Naive thymus-derived CD8-positive, alpha-beta T cell (primary cell): ENCODE results near the gene ING5. TPM values are rescaled to one million over a fixed set of nuclear protein-coding genes. Genes with fewer than 3 reads are reported as not detected.

Experiments used
- ATAC-seq, 2 donors: fragments of 150-1000 bp; cut with Tn5 transposase in 1 of 2; sonication (Bioruptor Pico), chemical (Tn5 transposase) in 1 of 2; 1 replicate in 1 of 2; 2 replicates in 1 of 2; pipeline ENCODE4 v1.10.0; 2021; ENCODE audit warnings: mild to moderate bottlenecking in 2 of 2, moderate library complexity in 2 of 2
- POLR2A ChIA-PET: fragments of 350-600 bp; sonication (Branson Sonifier 250); formaldehyde crosslinking; loops from one replicate; lab custom pipeline; 2021; ENCODE audit warnings: antibody characterized with exemption; lab: Charles Lee
- DNase-seq, 10 donors: peaks; one replicate each; pipeline versions ENCODE4 v3.0.0 to v3.0.0-alpha.2; 2020 to 2022
- H3K27ac Mint-ChIP-seq, 10 donors: one replicate each; pipeline ENCODE4 v1.8.0; 2020 to 2022; ENCODE audit warnings: mild to moderate bottlenecking in 10 of 10, mixed read lengths in 10 of 10, moderate library complexity in 4 of 10, inconsistent platforms in 1 of 10
- H3K27me3 Mint-ChIP-seq, 5 donors: one replicate each; pipeline ENCODE4 v1.8.0; 2021 to 2022; ENCODE audit warnings: mixed read lengths in 5 of 5
- H3K36me3 Mint-ChIP-seq, 3 donors: one replicate each; pipeline ENCODE4 v1.8.0; 2020 to 2022; ENCODE audit warnings: mixed read lengths in 3 of 3, mild to moderate bottlenecking in 2 of 3, inconsistent platforms in 1 of 3
- H3K4me1 Mint-ChIP-seq, 4 donors: one replicate each; pipeline ENCODE4 v1.8.0; 2021 to 2022; ENCODE audit warnings: mixed read lengths in 4 of 4
- H3K4me3 Mint-ChIP-seq, 10 donors: one replicate each; pipeline ENCODE4 v1.8.0; 2020 to 2022; ENCODE audit warnings: mild to moderate bottlenecking in 10 of 10, mixed read lengths in 10 of 10, moderate library complexity in 6 of 10, inconsistent platforms in 1 of 10
- H3K9me3 Mint-ChIP-seq, 9 donors: one replicate each; pipeline ENCODE4 v1.8.0; 2020 to 2022; ENCODE audit warnings: mixed read lengths in 9 of 9, mild to moderate bottlenecking in 3 of 9, inconsistent platforms in 1 of 9, moderate library complexity in 1 of 9
- polyA plus RNA-seq, 3 donors: library from polyadenylated mRNA; unstranded; fragments of 300-500 nt; fragmentation: Illumina TruSeq; gene quantifications; one replicate each; pipeline ENCODE4 v1.2.3, GENCODE V29; 2021
- total RNA-seq, 8 experiments: library from RNA in 2 of 8; stranded (reverse) in 2 of 8; gene quantifications; one replicate each; pipeline ENCODE4 v1.2.3 and lab custom pipeline; 2021 to 2026

The ING5 gene
- total and polyA plus RNA-seq, 5 experiments from 2014 or later, result 16.4 to 80.8 (median 23.5) TPM

DNA sequence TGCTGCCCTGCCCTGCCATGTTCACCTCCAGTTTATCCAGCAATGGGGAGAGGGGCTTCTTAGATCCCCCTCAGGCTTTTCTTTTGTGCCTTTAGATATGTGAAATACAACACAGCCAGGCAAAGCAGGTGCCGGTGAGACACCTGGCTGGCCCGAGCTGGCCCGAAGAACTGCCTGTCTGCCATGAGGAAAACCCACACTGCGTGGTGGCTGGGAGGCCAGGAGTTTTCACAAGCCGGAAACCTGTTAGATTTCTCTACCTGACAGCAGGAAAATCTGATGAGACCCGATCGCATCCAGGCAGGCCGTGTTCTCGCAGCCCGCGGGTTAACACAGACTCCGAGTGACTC, 69.1 kb downstream of the ING5 start:
- Mint-ChIP-seq H3K9me3 (no peaks in the 10 kb centered on the region), H3K27me3 (peaks cover 0 to 3% (median 0%) of the 10 kb centered on the region in 5 donors), H3K27ac (peak overlapping the region in 1 of 10 donors; percentile 8), H3K4me3 (peak overlapping the region in 1 of 10 donors; percentile 65), H3K4me1 (peaks cover 7 to 20% (median 15%) of the 10 kb centered on the region in 4 donors), H3K36me3 (no peaks in the 10 kb centered on the region)
- POLR2A ChIA-PET, result no interaction called here
- DNase-seq, result no peak
- no peak for ATAC-seq

- peak overlapping the region in 9 of 10 donors; percentile 26 to 89 (median 76) for H3K27ac Mint-ChIP-seq
- H3K36me3 Mint-ChIP-seq, result no peaks in the 10 kb centered on the region
- H3K4me3 Mint-ChIP-seq, result peak overlapping the region; percentile 35 to 82 (median 61)
- ATAC-seq, result no peak
- DNase-seq, result no peak
- POLR2A ChIA-PET, result no interaction called here
- H3K9me3 Mint-ChIP-seq, result no peaks in the 10 kb centered on the region
- peaks cover 0 to 3% (median 0%) of the 10 kb centered on the region in 5 donors for H3K27me3 Mint-ChIP-seq
- H3K4me1 Mint-ChIP-seq, result peaks cover 7 to 20% (median 15%) of the 10 kb centered on the region in 4 donors
Measured at GRCh38 chr2:241771286-241772062, 69.6 kb downstream of the ING5 start.

DNA sequence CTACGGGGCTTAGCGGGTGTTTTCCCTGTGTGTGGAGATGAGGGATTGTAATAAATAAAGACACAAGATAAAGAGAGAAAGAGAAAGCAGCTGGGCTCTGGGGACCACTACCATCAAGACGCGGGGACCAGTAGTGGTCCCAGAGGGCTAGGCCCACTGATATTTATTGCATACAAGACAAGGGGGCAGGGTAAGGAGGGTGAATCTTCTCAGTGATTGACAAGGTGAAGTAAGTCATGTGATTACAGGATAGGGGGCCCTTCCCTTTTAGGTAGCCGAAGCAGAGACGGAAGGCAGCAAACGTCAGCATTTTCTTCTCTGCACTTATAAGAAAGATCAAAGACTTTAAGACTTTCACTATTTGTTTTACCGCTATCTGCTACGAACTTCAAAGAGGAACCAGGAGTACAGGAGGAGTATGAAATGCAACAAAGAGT, 70.2 kb downstream of the ING5 start:
- Mint-ChIP-seq H3K27ac (peak overlapping the region; percentile 12 to 89 (median 76)), H3K9me3 (no peaks in the 10 kb centered on the region), H3K36me3 (no peaks in the 10 kb centered on the region), H3K4me1 (peaks cover 7 to 20% (median 15%) of the 10 kb centered on the region in 4 donors), H3K4me3 (peak overlapping the region; percentile 35 to 82 (median 61)), H3K27me3 (peaks cover 0 to 3% (median 0%) of the 10 kb centered on the region in 5 donors)
- POLR2A ChIA-PET, result interaction anchor here (1.4 kb wide), 1 partner anchor 96 kb away, joined by 4 read pairs; no protein-coding TSS in a partner anchor
- ATAC-seq (peak in 1 of 2 donors; percentile 45), DNase-seq (peak in 5 of 10 donors; percentile 27 to 53 (median 42))

GRCh38 chr2:241773511-241774418, 71.9 kb downstream of the ING5 start:
- H3K36me3 Mint-ChIP-seq, result no peaks in the 10 kb centered on the region
- H3K4me3 Mint-ChIP-seq, result no peak overlapping the region
- peaks cover 0 to 6% (median 0%) of the 10 kb centered on the region in 5 donors for H3K27me3 Mint-ChIP-seq
- peak overlapping the region in 1 of 10 donors; percentile 71 for H3K27ac Mint-ChIP-seq
- peaks cover 7 to 20% (median 15%) of the 10 kb centered on the region in 4 donors for H3K4me1 Mint-ChIP-seq
- POLR2A ChIA-PET, result interaction anchor here (1.4 kb wide), 1 partner anchor 94 kb away, joined by 4 read pairs; no protein-coding TSS in a partner anchor
- no peaks in the 10 kb centered on the region for H3K9me3 Mint-ChIP-seq
- DNase-seq, result peak in 1 of 10 donors; percentile 64
- no peak for ATAC-seq

DNA sequence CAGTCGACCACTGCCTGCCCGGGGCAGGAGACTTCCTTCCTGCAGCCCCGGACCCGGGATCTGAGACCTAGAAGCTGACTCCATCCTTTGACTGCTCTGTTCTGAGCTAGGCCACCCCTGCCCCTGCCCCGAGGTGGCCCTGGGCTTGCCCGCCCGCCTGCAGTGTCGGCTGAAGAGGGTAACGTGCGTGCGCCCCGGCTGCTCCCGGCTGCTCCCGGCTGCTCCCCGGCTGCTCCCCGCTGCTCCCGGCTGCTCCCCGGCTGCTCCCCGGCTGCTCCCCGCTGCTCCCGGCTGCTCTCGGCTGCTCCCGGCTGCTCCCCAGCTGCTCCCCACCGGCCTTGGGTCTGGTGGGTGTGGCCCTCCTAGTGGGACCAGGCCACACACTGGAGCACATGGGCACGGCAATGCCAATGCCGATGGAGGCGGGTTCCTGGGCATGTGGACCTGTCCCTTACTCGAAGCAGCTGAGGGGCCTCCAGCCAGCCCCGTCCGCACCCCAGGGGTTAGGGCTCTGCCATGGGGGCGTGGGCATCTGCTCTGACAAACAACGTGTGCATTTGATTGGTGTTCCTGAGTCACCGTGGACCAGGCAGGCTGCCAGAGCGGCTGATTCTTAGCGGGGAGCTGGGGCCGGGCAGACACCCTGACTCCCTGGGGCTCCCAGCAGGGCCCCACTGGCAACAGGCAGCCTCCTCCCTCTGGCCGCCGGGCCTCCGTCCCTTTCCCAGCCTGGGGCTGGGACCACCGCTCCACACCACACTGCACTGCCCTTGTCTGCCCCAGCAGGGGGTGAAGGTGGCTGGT, 72.8 kb downstream of the ING5 start:
- no peak overlapping the region for H3K4me3 Mint-ChIP-seq
- POLR2A ChIA-PET, result no interaction called here

DNA sequence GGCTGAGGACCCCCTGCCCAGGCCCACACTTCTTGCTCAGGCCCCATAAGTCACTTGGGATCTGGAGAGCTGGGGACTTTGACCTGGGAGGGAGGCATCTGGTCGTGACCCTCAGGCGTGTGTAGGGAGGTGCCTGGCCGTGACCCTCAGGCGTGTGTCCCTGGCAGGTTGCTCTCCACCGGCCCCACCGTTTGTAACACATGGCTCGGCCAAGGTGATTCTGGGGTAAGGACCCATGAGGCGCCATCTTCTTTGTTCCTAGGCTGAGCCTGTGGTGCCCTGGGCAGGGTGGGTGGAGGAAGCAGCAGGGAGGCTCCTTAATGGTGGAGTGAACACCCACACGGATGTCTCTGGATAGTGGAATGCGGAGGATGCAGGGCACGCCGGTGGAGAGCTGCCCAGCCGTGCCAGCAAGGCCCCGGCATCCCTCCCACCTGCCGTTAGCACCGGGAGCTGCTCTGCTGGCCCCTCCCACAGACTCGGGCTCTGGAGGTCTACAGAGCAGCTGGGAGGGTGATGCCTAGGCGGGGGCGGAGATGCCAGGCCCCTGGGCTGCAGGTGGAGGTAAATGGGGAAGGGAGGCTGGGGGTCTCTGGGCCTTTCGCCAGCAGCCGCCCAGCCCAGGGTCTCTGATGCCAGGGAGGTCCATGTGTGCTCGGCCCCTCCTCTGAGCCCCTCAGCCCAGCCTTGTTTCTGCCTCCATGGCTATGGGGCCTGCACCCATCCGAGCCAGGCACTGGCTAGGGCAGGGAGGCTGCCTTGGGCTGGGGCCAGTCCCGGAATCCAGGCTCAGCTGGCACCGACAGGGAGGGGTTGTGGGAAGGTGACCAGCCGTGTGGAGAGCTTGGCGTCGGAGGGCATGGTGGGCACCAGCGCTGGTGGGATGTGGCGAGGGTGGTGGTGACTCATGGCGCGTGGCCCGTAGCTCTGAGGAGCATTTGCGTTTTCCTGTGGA, 73.7 kb downstream of the ING5 start:
- Mint-ChIP-seq H3K9me3 (peaks cover 0 to 4% (median 0%) of the 10 kb centered on the region in 9 donors), H3K36me3 (no peaks in the 10 kb centered on the region), H3K4me1 (peaks cover 6 to 20% (median 15%) of the 10 kb centered on the region in 4 donors), H3K27ac (no peak overlapping the region), H3K4me3 (no peak overlapping the region), H3K27me3 (peaks cover 0 to 6% (median 0%) of the 10 kb centered on the region in 5 donors)
- DNase-seq (no peak), ATAC-seq (no peak)
- POLR2A ChIA-PET, result no interaction called here

More for the DNA sequence above, 72.8 kb downstream of the ING5 start:
- Mint-ChIP-seq H3K9me3 (peaks cover 0 to 3% (median 0%) of the 10 kb centered on the region in 9 donors), H3K27ac (no peak overlapping the region), H3K27me3 (peaks cover 0 to 6% (median 0%) of the 10 kb centered on the region in 5 donors), H3K36me3 (no peaks in the 10 kb centered on the region), H3K4me1 (peaks cover 7 to 20% (median 15%) of the 10 kb centered on the region in 4 donors)
- no peak for ATAC-seq
- no peak for DNase-seq

GRCh38 chr2:241776336-241777169, 74.7 kb downstream of the ING5 start, which contains the start of gene GAL3ST2:
Gene GAL3ST2, plus strand, starts transcription at chr2:241776822. Its CDS starts 134 bp downstream, at chr2:241776956.
- Mint-ChIP-seq H3K36me3 (no peaks in the 10 kb centered on the region), H3K4me3 (no peak within 1 kb of the TSS), H3K4me1 (peaks cover 6 to 17% (median 14%) of the 10 kb centered on the region in 4 donors), H3K27ac (no peak within 1 kb of the TSS), H3K9me3 (peaks cover 0 to 12% (median 2%) of the 10 kb centered on the region in 9 donors), H3K27me3 (peaks cover 0 to 6% (median 0%) of the 10 kb centered on the region in 5 donors)
- POLR2A ChIA-PET, result no interaction called here
- DNase-seq, result no peak
- no peak for ATAC-seq

DNA sequence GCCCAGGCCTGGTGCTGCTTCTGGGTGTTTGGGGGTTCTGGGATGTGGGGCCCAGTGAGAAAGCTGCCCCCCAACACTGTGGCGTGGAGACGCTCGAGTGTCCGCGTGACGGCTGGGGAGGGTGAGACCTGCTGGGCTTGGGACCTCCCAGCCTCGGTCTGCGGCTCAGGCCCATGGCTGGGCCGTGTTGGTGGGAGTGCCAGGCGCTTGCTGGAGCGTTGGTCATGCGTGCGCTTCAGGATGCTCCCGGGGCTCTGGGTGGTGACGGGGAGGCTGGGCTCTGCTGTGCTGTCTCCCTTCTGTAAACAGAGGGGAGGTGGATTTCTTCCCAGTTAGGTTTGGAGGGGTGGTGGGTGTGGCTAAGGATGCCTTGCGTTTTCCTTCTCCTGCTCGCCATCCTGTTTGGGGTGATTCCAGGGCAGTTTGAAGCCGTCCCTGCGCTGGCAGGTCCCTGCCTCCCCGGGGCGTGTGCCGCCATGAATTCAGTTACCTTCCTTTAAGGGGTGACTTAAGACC, 75.4 kb downstream of the ING5 start:
- DNase-seq (no peak), ATAC-seq (no peak)
- POLR2A ChIA-PET, result no interaction called here
- Mint-ChIP-seq H3K9me3 (peaks cover 0 to 12% (median 2%) of the 10 kb centered on the region in 9 donors), H3K27ac (no peak overlapping the region), H3K36me3 (no peaks in the 10 kb centered on the region), H3K4me3 (no peak overlapping the region), H3K4me1 (peaks cover under 1 to 10% (median 9%) of the 10 kb centered on the region in 4 donors), H3K27me3 (peaks cover 0 to 6% (median 0%) of the 10 kb centered on the region in 5 donors)

- H3K9me3 Mint-ChIP-seq, result peaks cover 0 to 16% (median 2%) of the 10 kb centered on the region in 9 donors
- no peaks in the 10 kb centered on the region for H3K36me3 Mint-ChIP-seq
- no peak for ATAC-seq
- peaks cover 0 to 4% (median 2%) of the 10 kb centered on the region in 4 donors for H3K4me1 Mint-ChIP-seq
- H3K4me3 Mint-ChIP-seq, result no peak overlapping the region
- no peak for DNase-seq
- H3K27me3 Mint-ChIP-seq, result peaks cover 0 to 6% (median 0%) of the 10 kb centered on the region in 5 donors
- peak overlapping the region in 1 of 10 donors; percentile 27 for H3K27ac Mint-ChIP-seq
- POLR2A ChIA-PET, result interaction anchor here (0.6 kb wide), 2 partner anchors 57 to 433 kb away, joined by 3 read pairs; no protein-coding TSS in a partner anchor
Measured at GRCh38 chr2:241777686-241778627, 76.1 kb downstream of the ING5 start.
